GM18499 (cell line): Measurements from ENCODE around the gene GGTA1.

Experiments used
- ATAC-seq: cut with Tn5 transposase; IDR thresholded peaks from one replicate; pipeline ENCODE4 v1.9.1; 2021; ENCODE audit warnings: moderate number of reproducible peaks; ENCODE audit not compliant: insufficient read depth, unreplicated experiment

GGTA1 gene

GRCh38 chr9:121503444-121503843 is 3.8 kb upstream of the GGTA1 start:
- no peak for ATAC-seq

DNA sequence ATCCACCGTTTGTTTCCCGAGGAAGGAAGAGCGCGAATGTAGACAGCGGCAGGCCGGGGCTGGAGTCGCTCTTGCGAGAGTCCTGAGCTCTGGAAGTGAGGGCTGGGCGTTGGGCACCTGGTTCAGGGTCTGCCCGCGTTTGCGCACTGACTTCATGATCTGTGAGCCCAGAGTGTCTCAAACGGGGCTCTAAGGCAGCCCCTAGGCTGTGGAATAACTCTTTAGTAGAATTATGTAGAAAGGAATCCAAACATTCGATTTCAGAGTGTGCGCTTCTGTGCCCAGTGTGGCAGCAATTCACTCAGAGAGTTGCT is 478 bp upstream of the GGTA1 start:
- no peak for ATAC-seq

DNA sequence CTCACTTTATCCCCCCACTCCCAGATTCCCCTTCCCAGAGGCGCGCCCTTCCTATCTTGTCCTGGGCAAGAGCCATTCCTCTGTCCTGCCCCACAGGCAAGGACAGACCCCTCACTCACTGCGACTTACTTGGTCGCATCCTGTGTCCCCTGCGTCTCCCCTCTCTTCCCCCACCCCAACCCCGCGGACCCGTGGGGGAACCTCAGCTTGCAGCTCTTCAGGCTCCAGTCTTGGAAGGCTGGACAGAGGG is 542 bp downstream of the GGTA1 start:
- ATAC-seq: no peak

GRCh38 chr9:121498487-121499176 is 1.0 kb downstream of the GGTA1 start:
- no peak for ATAC-seq

DNA sequence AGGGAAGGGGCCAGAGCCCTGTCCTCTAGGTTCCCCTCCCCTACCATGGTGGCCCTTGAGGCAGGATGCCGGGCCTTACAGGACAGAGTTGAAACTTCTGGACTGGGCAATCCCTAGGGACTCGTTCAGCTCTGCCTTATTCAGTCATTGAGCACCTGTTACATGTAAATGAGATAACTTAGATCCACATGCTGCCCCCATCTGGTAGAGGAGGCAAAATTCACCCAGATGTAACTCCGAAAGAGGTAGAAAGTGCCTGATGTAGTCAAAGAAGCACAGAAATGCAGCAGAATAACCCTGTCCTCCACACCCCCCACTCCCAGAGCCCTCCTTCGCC is 1.5 kb downstream of the GGTA1 start:
- ATAC-seq: peak; percentile 34

DNA sequence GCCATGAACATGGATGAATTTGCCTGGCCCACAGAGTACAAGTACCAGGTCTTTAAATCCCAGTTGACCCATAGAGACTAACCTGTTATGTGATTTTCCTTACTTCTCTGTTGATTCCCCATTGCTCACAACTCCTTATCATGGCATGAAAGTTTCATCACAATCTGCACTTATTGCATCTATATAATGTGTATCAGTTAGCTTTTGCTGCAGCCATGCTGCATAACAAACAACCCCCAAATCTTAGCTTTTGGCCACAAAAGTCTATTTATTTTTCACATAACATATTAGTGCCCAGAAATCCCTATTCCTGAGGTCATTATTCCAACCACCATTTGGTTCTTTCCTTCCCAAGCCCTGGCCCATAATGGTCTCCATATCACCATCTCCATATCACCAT is 3.7 kb downstream of the GGTA1 start:
- ATAC-seq: no peak

- ATAC-seq: no peak
Measured at GRCh38 chr9:121494192-121494591, 5.5 kb downstream of the GGTA1 start.

DNA sequence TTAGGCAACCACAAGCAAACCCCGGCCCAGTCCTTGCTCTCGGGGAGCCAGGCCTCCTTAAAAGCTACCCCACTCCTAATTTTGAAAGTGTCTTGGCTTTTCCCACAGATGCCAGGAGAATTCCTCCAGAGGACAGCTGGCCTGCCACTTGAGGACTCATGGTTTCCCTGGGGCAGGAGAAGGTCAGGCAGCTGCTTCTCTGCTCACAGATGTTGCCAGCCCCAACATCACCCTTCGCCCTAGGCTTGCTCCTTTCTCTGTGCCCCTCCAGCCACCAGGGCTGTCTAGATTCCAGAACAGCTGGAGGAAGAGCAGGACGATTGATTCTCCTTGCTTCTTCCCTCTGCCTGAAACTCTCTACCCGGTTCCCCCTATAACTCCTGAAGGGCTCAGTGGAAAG is 8.5 kb downstream of the GGTA1 start:
- no peak for ATAC-seq

DNA sequence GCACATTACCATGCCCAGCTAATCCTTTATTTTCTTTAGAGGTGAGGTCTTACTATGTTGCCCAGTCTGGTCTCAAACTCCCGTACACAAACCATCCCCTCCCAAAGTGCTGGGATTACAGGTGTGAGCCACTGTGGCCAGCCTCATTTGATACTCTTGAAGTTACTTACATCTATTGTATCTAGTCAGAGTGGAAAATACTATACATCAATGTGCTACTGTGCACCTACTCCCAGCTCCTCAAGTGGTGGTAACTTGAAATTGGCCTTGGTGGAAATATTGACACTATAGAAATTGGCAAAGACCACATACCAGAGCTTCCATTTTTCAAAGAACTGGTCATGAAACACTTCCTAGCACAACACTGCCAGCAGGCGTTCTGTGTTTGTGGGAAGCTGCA is 10.3 kb downstream of the GGTA1 start:
- ATAC-seq: no peak

DNA sequence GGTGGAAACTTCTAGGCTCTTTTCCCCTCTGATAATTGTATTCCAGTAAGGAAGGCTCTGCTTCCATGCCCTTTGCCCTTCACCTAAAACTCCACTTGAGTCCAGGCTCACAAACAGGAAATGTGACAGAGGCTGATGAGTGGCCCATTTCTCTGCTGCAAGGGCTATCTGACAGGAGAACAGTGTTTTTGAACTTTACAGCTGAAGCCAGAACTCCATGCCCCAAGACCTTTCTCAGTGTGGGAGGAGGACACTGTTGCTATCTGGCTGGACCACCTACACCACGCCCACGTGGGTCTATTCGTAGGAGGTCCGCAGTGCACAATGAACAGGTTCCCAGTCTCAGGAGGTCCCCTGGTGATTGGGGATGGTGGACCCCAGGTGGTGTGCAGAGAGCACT is 13.6 kb downstream of the GGTA1 start:
- ATAC-seq: no peak

- no peak for ATAC-seq
Measured at GRCh38 chr9:121485623-121486022, 14.0 kb downstream of the GGTA1 start.

- no peak for ATAC-seq
Measured at GRCh38 chr9:121484651-121485446, 14.8 kb downstream of the GGTA1 start.

DNA sequence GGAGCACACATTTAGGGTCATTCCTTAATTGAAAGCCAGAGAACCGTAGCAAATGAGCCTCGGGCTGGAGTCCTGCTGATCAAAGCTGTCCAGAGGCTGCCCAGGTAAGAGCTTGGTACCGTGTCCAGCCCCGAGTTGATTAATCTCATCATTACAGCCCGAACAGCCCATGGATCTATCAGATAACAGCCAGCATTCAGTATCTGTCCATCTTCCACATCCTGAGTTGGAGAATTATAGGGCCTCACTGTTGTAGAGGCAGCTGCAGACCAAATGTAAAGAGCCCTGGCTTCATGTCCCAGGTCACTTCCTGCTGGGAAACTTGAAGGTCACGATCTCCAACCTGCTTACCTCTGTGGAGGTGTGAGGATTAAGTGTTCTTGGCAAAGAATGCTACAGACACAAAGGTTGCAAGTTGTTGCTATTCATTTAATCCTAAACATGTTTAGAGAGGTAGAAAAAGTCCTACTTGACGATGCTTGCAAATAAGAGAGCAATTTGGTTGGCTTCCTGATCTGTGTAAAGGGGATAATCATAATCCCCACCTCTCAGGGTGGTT is 16.1 kb downstream of the GGTA1 start:
- no peak for ATAC-seq

- no peak for ATAC-seq
Measured at GRCh38 chr9:121483049-121483448, 16.6 kb downstream of the GGTA1 start.

- no peak for ATAC-seq
Measured at GRCh38 chr9:121478816-121479676, 20.6 kb downstream of the GGTA1 start.

- ATAC-seq: no peak
Measured at GRCh38 chr9:121476156-121476555, 23.5 kb downstream of the GGTA1 start.

GRCh38 chr9:121474231-121474947 is 25.3 kb downstream of the GGTA1 start:
- no peak for ATAC-seq

DNA sequence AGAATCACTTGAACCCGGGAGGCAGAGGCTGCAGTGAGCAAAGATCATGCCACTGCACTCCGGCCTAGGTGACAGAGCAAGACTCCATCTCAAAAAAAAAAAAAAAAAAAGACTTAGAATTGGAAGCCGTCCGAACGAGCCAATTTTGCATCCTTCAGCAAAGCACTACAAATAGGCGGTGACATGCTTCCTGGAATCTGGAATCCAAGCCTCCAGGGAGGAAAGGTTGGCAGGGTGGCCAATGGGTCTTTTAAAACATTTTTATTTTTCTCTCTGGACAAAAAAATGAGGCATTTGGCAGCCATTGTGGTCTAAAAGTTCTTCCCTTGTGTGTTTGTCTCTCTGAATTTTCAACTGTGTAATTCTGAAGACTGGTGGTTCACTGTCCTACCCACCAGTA is 26.4 kb downstream of the GGTA1 start:
- no peak for ATAC-seq

GRCh38 chr9:121472446-121472845 is 27.2 kb downstream of the GGTA1 start:
- no peak for ATAC-seq

- no peak for ATAC-seq
Measured at GRCh38 chr9:121466142-121466541, 33.5 kb downstream of the GGTA1 start.

- ATAC-seq: no peak
Measured at GRCh38 chr9:121464968-121465367, 34.7 kb downstream of the GGTA1 start.
